Adrenal gland (tissue), 5 donors: ENCODE measurements around the gene LAMTOR5.

Experiments used
- POLR2A ChIP-seq, 2 donors: fragments of 450-650 bp; IDR thresholded peaks; one replicate each; pipeline ENCODE4 v1.6.1; 2017; ENCODE audit warnings: antibody characterized with exemption in 2 of 2, mild to moderate bottlenecking in 2 of 2, moderate library complexity in 1 of 2
- TF ChIP-seq, protein P1 (sequence below), 6 experiments: fragments of 450-650 bp in 4 of 6; fragments of 200-600 bp in 2 of 6; sonication (generic) in 1 of 6; IDR thresholded peaks; 1 replicate in 5 of 6; 2 replicates in 1 of 6; pipeline versions ENCODE4 v1.5.1 to v1.8.0; 2016 to 2021; ENCODE audit warnings: antibody characterized with exemption in 6 of 6, mild to moderate bottlenecking in 2 of 6, moderate library complexity in 1 of 6
- donor health status: DM: no; HTN: no; CAD: no.

DNA sequence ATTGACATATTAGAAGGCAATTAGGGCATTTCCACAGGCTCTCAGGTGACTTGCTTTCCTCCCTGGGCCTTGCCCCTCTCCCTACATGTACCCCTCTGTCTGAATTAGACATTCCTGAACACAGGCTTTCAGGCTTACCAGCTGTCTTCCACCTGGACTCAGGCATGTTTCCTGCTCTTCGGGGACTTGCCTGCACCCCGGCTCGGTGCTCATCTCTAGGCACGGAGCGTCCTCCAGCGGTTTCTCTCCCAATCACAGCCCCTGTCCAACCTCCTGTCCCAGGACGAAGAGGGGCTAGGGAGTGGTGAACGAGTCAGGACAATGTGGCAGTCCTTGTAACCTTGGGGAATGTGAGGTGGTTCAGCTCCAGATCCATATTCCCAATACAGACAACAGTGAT lies 47.7 kb upstream of the LAMTOR5 start:
- TF ChIP-seq, protein P1, sequence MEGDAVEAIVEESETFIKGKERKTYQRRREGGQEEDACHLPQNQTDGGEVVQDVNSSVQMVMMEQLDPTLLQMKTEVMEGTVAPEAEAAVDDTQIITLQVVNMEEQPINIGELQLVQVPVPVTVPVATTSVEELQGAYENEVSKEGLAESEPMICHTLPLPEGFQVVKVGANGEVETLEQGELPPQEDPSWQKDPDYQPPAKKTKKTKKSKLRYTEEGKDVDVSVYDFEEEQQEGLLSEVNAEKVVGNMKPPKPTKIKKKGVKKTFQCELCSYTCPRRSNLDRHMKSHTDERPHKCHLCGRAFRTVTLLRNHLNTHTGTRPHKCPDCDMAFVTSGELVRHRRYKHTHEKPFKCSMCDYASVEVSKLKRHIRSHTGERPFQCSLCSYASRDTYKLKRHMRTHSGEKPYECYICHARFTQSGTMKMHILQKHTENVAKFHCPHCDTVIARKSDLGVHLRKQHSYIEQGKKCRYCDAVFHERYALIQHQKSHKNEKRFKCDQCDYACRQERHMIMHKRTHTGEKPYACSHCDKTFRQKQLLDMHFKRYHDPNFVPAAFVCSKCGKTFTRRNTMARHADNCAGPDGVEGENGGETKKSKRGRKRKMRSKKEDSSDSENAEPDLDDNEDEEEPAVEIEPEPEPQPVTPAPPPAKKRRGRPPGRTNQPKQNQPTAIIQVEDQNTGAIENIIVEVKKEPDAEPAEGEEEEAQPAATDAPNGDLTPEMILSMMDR (IDR thresholded peaks at IDR 0.05) = no peak
- no peak for TF ChIP-seq POLR2A (IDR thresholded peaks at IDR 0.05)
